ENCODE data around the gene ATRNL1.

DNA sequence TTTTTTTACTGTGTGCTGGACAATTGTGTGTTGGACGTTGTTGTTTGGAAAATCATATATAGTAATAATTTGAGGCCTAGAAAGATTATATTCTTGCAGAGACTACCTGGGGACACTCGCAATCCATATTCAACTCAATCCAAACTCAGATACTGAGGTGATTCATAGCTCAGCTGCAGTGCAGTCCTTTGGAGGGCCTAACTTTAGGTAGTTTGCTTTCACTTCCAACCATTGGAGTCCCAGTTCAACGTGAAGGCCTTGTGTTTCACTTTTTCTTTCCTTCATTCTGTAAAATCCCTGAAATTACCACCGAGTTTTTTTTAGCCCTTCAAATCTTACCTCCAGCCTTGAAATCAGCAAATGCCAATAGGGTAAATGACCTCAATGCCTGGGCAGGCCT is 32.3 kb downstream of the ATRNL1 start:
- TF ChIP-seq EZH2phosphoT487 (IDR thresholded peaks at IDR 0.05; ENCODE audit: low read depth, severe bottlenecking, unreplicated experiment) (no peak), EZH2 (IDR thresholded peaks at IDR 0.05; ENCODE audit: borderline replicate concordance) (no peak)
- TF ChIP-seq, protein P1, sequence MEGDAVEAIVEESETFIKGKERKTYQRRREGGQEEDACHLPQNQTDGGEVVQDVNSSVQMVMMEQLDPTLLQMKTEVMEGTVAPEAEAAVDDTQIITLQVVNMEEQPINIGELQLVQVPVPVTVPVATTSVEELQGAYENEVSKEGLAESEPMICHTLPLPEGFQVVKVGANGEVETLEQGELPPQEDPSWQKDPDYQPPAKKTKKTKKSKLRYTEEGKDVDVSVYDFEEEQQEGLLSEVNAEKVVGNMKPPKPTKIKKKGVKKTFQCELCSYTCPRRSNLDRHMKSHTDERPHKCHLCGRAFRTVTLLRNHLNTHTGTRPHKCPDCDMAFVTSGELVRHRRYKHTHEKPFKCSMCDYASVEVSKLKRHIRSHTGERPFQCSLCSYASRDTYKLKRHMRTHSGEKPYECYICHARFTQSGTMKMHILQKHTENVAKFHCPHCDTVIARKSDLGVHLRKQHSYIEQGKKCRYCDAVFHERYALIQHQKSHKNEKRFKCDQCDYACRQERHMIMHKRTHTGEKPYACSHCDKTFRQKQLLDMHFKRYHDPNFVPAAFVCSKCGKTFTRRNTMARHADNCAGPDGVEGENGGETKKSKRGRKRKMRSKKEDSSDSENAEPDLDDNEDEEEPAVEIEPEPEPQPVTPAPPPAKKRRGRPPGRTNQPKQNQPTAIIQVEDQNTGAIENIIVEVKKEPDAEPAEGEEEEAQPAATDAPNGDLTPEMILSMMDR (IDR thresholded peaks at IDR 0.05; ENCODE audit: poor library complexity), result no peak

All from hepatocyte (in vitro differentiated cells).